Subcutaneous abdominal adipose tissue (tissue), 5 donors: ENCODE data around the gene PPP1R12A.
"Not testable (repeated sequence)": the region's sequence is repeated elsewhere in the genome, so short reads cannot be mapped to it uniquely, and the experiment has no call there.

Experiments used
- H3K27ac ChIP-seq: one replicate; pipeline ENCODE4 v1.7.0; 2013; ENCODE audit warnings: low read depth, mild to moderate bottlenecking, inconsistent platforms, low read length, moderate library complexity
- H3K27me3 ChIP-seq, 5 donors: one replicate each; pipeline ENCODE4 v1.7.0; 2013; ENCODE audit warnings: low read length in 5 of 5, inconsistent platforms in 1 of 5; ENCODE audit not compliant: control insufficient read depth in 5 of 5, insufficient read depth in 4 of 5
- H3K36me3 ChIP-seq, 5 donors: one replicate each; pipeline ENCODE4 v1.7.0; 2013; ENCODE audit warnings: low read length in 5 of 5; ENCODE audit not compliant: control insufficient read depth in 5 of 5, insufficient read depth in 5 of 5
- H3K4me1 ChIP-seq, 5 donors: one replicate each; pipeline ENCODE4 v1.7.0; 2013; ENCODE audit warnings: low read length in 5 of 5, mild to moderate bottlenecking in 3 of 5, moderate library complexity in 1 of 5; ENCODE audit not compliant: control insufficient read depth in 5 of 5, insufficient read depth in 5 of 5
- H3K4me3 ChIP-seq, 5 donors: one replicate each; pipeline ENCODE4 v1.7.0; 2013; ENCODE audit warnings: low read length in 5 of 5, low read depth in 1 of 5
- H3K9ac ChIP-seq, 5 donors: one replicate each; pipeline ENCODE4 v1.7.0; 2013; ENCODE audit warnings: low read length in 5 of 5, mild to moderate bottlenecking in 4 of 5, moderate library complexity in 3 of 5
- H3K9me3 ChIP-seq, 5 donors: one replicate each; pipeline ENCODE4 v1.7.0; 2013; ENCODE audit warnings: low read length in 5 of 5; ENCODE audit not compliant: control insufficient read depth in 5 of 5
- donor health status: healthy.
- donor health status: healthy.
- donor health status: healthy.
- donor health status: healthy.
- donor health status: healthy.

PPP1R12A gene

GRCh38 chr12:79881351-79881750 is 53.5 kb downstream of the PPP1R12A start:
- Histone ChIP-seq H3K27ac (no peak overlapping the region), H3K9me3 (no peaks in the 10 kb centered on the region), H3K36me3 (no peaks in the 10 kb centered on the region), H3K4me3 (no peak overlapping the region), H3K27me3 (no peaks in the 10 kb centered on the region), H3K9ac (no peak overlapping the region), H3K4me1 (peaks cover 0 to 28% (median 18%) of the 10 kb centered on the region in 5 donors)

DNA sequence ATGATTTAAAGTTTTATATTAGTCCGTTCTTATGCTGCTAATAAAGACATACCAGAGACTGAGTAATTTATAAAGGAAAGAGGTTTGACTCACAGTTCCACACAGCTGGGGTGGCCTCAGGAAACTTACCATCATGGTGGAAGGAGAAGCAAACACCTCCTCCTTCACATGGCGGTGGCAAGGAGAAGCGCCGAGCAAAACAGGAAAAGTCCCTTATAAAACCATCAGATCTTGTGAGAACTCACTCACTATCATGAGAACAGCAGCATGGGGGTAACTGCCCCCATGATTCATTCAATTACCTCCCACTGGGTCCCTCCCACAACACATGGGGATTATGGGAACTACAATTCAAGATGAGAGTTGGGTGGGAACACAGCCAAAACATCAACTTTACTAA is 56.4 kb downstream of the PPP1R12A start:
- peaks cover 0 to 18% (median 14%) of the 10 kb centered on the region in 5 donors for H3K4me1 ChIP-seq
- not testable (repeated sequence) for H3K4me3 ChIP-seq, H3K27ac ChIP-seq

GRCh38 chr12:79877246-79877645 is 57.7 kb downstream of the PPP1R12A start:
- H3K27ac ChIP-seq = no peak overlapping the region

More for the DNA sequence above, 56.4 kb downstream of the PPP1R12A start:
- H3K9me3 ChIP-seq, H3K27me3 ChIP-seq, H3K36me3 ChIP-seq, H3K9ac ChIP-seq: not testable (repeated sequence)

DNA sequence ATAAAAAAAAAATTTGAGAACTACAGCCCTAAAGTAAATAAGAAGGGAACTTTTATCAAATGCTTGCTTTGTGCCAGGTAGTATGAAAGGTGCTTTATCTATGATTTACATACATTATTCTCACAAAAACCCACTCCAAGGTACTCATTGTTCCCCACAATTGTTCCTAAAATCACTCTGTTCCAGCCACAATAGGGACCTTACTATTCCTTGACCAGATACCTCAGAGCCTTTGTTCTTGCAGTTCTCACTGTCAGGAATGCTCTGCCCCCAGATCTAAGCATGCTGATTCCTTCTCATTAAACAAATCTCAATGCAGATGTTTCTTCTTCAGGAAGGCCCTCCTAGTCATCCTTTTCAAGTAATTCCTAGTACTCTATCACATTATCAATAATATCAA is 60.2 kb downstream of the PPP1R12A start:
- Histone ChIP-seq H3K27me3 (no peaks in the 10 kb centered on the region), H3K9ac (no peak overlapping the region), H3K27ac (no peak overlapping the region), H3K4me1 (peaks cover 0 to 17% (median 9%) of the 10 kb centered on the region in 5 donors), H3K9me3 (no peaks in the 10 kb centered on the region), H3K36me3 (peaks cover 0 to 5% (median 0%) of the 10 kb centered on the region in 5 donors), H3K4me3 (no peak overlapping the region)

More at GRCh38 chr12:79877246-79877645, 57.7 kb downstream of the PPP1R12A start:
- Histone ChIP-seq H3K9me3 (no peaks in the 10 kb centered on the region), H3K27me3 (no peaks in the 10 kb centered on the region), H3K4me3 (no peak overlapping the region), H3K4me1 (peaks cover 0 to 23% (median 12%) of the 10 kb centered on the region in 5 donors), H3K36me3 (no peaks in the 10 kb centered on the region), H3K9ac (no peak overlapping the region)

- Histone ChIP-seq H3K4me1 (peaks cover 0 to 19% (median 9%) of the 10 kb centered on the region in 5 donors), H3K36me3 (peaks cover 0 to 8% (median 0%) of the 10 kb centered on the region in 5 donors), H3K27ac (no peak overlapping the region)
Observed at GRCh38 chr12:79873201-79873600, 61.7 kb downstream of the PPP1R12A start.

DNA sequence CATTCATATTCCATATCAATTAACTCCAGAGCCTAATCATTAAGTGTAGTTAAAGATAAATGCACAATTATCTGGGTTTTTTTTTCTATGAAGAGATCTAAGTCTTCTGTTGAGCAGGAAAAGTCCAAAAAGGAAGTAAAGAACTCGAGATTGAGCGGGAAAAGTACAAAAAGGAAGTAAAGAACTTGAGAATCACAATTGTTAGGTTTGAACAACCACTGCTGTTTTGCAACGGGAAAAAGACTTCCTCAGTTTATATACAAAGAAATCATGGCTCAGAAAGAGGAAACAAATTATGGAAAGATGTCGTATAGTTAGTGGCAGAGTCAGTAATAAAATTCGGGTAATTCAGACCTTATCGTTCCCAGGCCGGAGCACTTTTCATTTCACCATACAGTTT is 63.3 kb downstream of the PPP1R12A start:
- no peaks in the 10 kb centered on the region for H3K27me3 ChIP-seq
- no peak overlapping the region for H3K27ac ChIP-seq
- H3K4me1 ChIP-seq = peaks cover 0 to 19% (median 9%) of the 10 kb centered on the region in 5 donors
- no peak overlapping the region for H3K9ac ChIP-seq
- peaks cover 0 to 10% (median 3%) of the 10 kb centered on the region in 5 donors for H3K36me3 ChIP-seq
- H3K4me3 ChIP-seq = no peak overlapping the region
- H3K9me3 ChIP-seq = no peaks in the 10 kb centered on the region

More at GRCh38 chr12:79873201-79873600, 61.7 kb downstream of the PPP1R12A start:
- Histone ChIP-seq H3K9ac (no peak overlapping the region), H3K27me3 (no peaks in the 10 kb centered on the region), H3K4me3 (no peak overlapping the region), H3K9me3 (no peaks in the 10 kb centered on the region)

GRCh38 chr12:79870916-79871315 is 64.0 kb downstream of the PPP1R12A start:
- Histone ChIP-seq H3K36me3 (peaks cover 0 to 10% (median 3%) of the 10 kb centered on the region in 5 donors), H3K4me1 (peaks cover 0 to 15% (median 5%) of the 10 kb centered on the region in 5 donors), H3K27me3 (no peaks in the 10 kb centered on the region), H3K9ac (no peak overlapping the region), H3K9me3 (no peaks in the 10 kb centered on the region), H3K4me3 (no peak overlapping the region), H3K27ac (no peak overlapping the region)

GRCh38 chr12:79859646-79860045 is 75.3 kb downstream of the PPP1R12A start:
- Histone ChIP-seq H3K27ac (no peak overlapping the region), H3K4me1 (peaks cover 0 to 25% (median 11%) of the 10 kb centered on the region in 5 donors), H3K36me3 (peaks cover 0 to 6% (median 0%) of the 10 kb centered on the region in 5 donors), H3K4me3 (no peak overlapping the region), H3K27me3 (no peaks in the 10 kb centered on the region), H3K9ac (no peak overlapping the region), H3K9me3 (no peaks in the 10 kb centered on the region)

DNA sequence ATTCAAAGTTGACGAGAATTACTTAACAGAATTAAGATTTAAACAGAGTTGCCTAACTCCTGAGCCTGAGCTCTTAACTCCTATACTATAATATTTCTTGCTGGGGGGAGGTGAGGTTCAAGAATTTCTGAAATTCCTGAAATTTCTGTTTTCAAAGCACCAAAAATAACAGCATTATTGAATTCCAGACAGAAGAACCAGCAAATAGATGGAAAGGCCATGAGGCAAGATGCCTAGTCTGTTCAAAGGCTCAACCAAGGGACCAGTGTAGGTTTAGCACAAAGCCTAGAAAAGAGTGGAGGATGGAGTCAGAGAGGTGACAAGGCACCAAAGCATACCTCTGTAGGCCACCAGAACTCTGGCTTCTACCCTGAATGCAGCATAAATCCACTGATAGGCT is 76.4 kb downstream of the PPP1R12A start:
- no peaks in the 10 kb centered on the region for H3K27me3 ChIP-seq
- H3K27ac ChIP-seq = no peak overlapping the region
- no peak overlapping the region for H3K4me3 ChIP-seq
- H3K4me1 ChIP-seq = peaks cover 0 to 25% (median 11%) of the 10 kb centered on the region in 5 donors
- H3K9ac ChIP-seq = no peak overlapping the region
- H3K9me3 ChIP-seq = no peaks in the 10 kb centered on the region
- H3K36me3 ChIP-seq = peaks cover 0 to 6% (median 0%) of the 10 kb centered on the region in 5 donors

DNA sequence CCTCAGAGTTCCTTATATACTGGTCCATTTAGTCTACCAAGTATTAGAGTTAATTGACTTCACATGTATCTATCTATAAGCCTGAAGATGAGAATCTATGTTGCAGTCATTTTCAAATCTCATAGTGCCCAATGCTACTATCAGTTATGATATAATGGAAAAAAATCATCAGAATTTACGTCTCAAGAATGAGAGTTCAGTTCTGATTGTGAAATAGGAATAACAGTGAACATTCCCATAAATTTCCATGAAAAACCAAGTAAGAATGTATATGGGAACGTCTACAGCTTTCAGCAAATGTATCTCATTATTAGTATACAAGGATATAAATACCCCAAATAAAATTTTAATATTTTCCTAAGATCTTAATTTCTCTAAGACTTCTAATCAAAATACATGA is 77.2 kb downstream of the PPP1R12A start:
- H3K4me3 ChIP-seq = no peak overlapping the region
- no peaks in the 10 kb centered on the region for H3K27me3 ChIP-seq
- no peaks in the 10 kb centered on the region for H3K9me3 ChIP-seq
- no peak overlapping the region for H3K27ac ChIP-seq
- peaks cover 0 to 25% (median 11%) of the 10 kb centered on the region in 5 donors for H3K4me1 ChIP-seq
- H3K36me3 ChIP-seq = peaks cover 0 to 6% (median 0%) of the 10 kb centered on the region in 5 donors
- no peak overlapping the region for H3K9ac ChIP-seq
